H1 (cell line): ENCODE results near the gene CNR2. TPM values are rescaled to one million over a fixed set of nuclear protein-coding genes. Genes with fewer than 3 reads are reported as not detected.

Experiments used
- CTCF ChIA-PET: fragments of 300-600 bp; sonication (Branson Sonifier 250); formaldehyde crosslinking; loops from one replicate; lab custom pipeline; 2021; ENCODE audit not compliant: partially characterized antibody; lab: Charles Lee
- POLR2A ChIA-PET: fragments of 300-600 bp; sonication (Branson Sonifier 250); formaldehyde crosslinking; loops from one replicate; lab custom pipeline; 2021; ENCODE audit warnings: inconsistent platforms; ENCODE audit not compliant: partially characterized antibody; lab: Charles Lee
- DNase-seq, 2 experiments: peaks; one replicate each; pipeline versions ENCODE4 v3.0.0 to v3.0.0-alpha.2; 2010 to 2022; ENCODE audit warnings: low spot score in 2 of 2, low read depth in 1 of 2, mixed read lengths in 1 of 2
- FAIRE-seq: peaks from 2 replicates; lab custom pipeline; 2011; peaks lifted over from hg19 to GRCh38; lab: Jason Lieb, UNC
- H2AFZ ChIP-seq: 2 replicates; pipeline ENCODE4 v1.8.1; 2012; ENCODE audit warnings: low read length, inconsistent platforms
- H2AK5ac ChIP-seq: 2 replicates; pipeline ENCODE4 v1.6.1; 2013; ENCODE audit warnings: low read depth, low read length
- H2BK120ac ChIP-seq: replicated peaks from 2 replicates; pipeline ENCODE3; 2013; ENCODE audit warnings: low read depth, low read length, inconsistent platforms
- H2BK12ac ChIP-seq: 2 replicates; pipeline ENCODE4 v1.6.1; 2013; ENCODE audit warnings: low read depth, low read length
- H2BK15ac ChIP-seq: 2 replicates; pipeline ENCODE4 v1.6.1; 2013; ENCODE audit warnings: low read length
- H2BK20ac ChIP-seq: 2 replicates; pipeline ENCODE4 v1.6.1; 2013; ENCODE audit warnings: low read length
- H2BK5ac ChIP-seq: 2 replicates; pipeline ENCODE4 v1.6.1; 2013; ENCODE audit warnings: low read depth, low read length
- H3K14ac ChIP-seq: 2 replicates; pipeline ENCODE4 v1.6.1; 2013; ENCODE audit warnings: inconsistent platforms; ENCODE audit not compliant: insufficient read length
- H3K18ac ChIP-seq: 2 replicates; pipeline ENCODE4 v1.6.1; 2013; ENCODE audit warnings: low read length; ENCODE audit errors: extremely low read depth
- H3K23ac ChIP-seq: 2 replicates; pipeline ENCODE4 v1.6.1; 2013; ENCODE audit warnings: inconsistent platforms; ENCODE audit not compliant: insufficient read length
- H3K23me2 ChIP-seq: 2 replicates; pipeline ENCODE4 v1.6.1; 2013; ENCODE audit warnings: low read depth, low read length
- H3K27ac ChIP-seq: 2 replicates; pipeline ENCODE4 v1.6.1; 2011; ENCODE audit warnings: low read depth, low read length, inconsistent platforms
- H3K27me3 ChIP-seq, 4 experiments: replicated peaks in 1 of 4; 1 replicate in 1 of 4; 2 replicates in 3 of 4; pipeline versions ENCODE4 v1.6.1 to v1.8.1; 2011 to 2013; ENCODE audit warnings: low read length in 3 of 4, mild to moderate bottlenecking in 3 of 4, inconsistent platforms in 2 of 4, mixed read lengths in 2 of 4, moderate library complexity in 1 of 4; ENCODE audit not compliant: control insufficient read depth in 3 of 4, insufficient read depth in 3 of 4; ENCODE audit errors: extremely low read depth in 1 of 4
- H3K36me3 ChIP-seq, 4 experiments: 2 replicates each; pipeline versions ENCODE4 v1.6.1 to v1.8.1; 2011 to 2013; ENCODE audit warnings: mild to moderate bottlenecking in 4 of 4, low read length in 3 of 4, moderate library complexity in 2 of 4, control low read depth in 1 of 4, inconsistent platforms in 1 of 4; ENCODE audit not compliant: insufficient read depth in 4 of 4, control insufficient read depth in 2 of 4
- H3K4ac ChIP-seq: replicated peaks from 2 replicates; pipeline ENCODE3; 2013; ENCODE audit warnings: low read length, low read depth, mixed read lengths, inconsistent platforms; ENCODE audit not compliant: insufficient read length
- H3K4me1 ChIP-seq, 4 experiments: replicated peaks in 1 of 4; 1 replicate in 1 of 4; 2 replicates in 3 of 4; pipeline versions ENCODE4 v1.6.1 to v1.8.1; 2011 to 2013; ENCODE audit warnings: low read length in 3 of 4, inconsistent platforms in 2 of 4, mixed read lengths in 1 of 4; ENCODE audit not compliant: insufficient read depth in 4 of 4, control insufficient read depth in 3 of 4
- H3K4me2 ChIP-seq, 2 experiments: 2 replicates each; pipeline versions ENCODE4 v1.6.1 to v1.8.1; 2011 to 2013; ENCODE audit warnings: low read depth in 2 of 2, low read length in 2 of 2, control low read depth in 1 of 2, inconsistent platforms in 1 of 2, mild to moderate bottlenecking in 1 of 2; ENCODE audit not compliant: insufficient read depth in 1 of 2
- H3K4me3 ChIP-seq, 4 experiments: fragments of 200-600, 300-600 bp in 1 of 4; sonication (generic), shearing (Covaris generic), sonication (Bioruptor Twin) in 1 of 4; 2 replicates each; pipeline versions ENCODE4 v1.5.1 to v1.8.1; 2011 to 2016; ENCODE audit warnings: low read length in 4 of 4, low read depth in 3 of 4, control low read depth in 2 of 4, inconsistent platforms in 2 of 4, mild to moderate bottlenecking in 2 of 4, mixed read lengths in 1 of 4, moderate library complexity in 1 of 4; ENCODE audit not compliant: insufficient read depth in 2 of 4; ENCODE audit errors: extremely low read depth in 1 of 4
- H3K56ac ChIP-seq: replicated peaks from 2 replicates; pipeline ENCODE3; 2013; ENCODE audit warnings: low read depth, mild to moderate bottlenecking, mixed read lengths, low read length, inconsistent platforms; ENCODE audit not compliant: insufficient read length
- H3K79me1 ChIP-seq: 2 replicates; pipeline ENCODE4 v1.6.1; 2013; ENCODE audit warnings: low read depth, low read length, control low read depth
- H3K79me2 ChIP-seq, 2 experiments: 2 replicates each; pipeline versions ENCODE4 v1.6.1 to v1.8.1; 2012 to 2013; ENCODE audit warnings: low read length in 2 of 2, mild to moderate bottlenecking in 2 of 2, inconsistent platforms in 1 of 2; ENCODE audit not compliant: insufficient read depth in 2 of 2, control insufficient read depth in 1 of 2
- H3K9ac ChIP-seq, 4 experiments: replicated peaks in 1 of 4; 1 replicate in 1 of 4; 2 replicates in 3 of 4; pipeline versions ENCODE4 v1.6.1 to v1.8.1; 2011 to 2013; ENCODE audit warnings: low read depth in 3 of 4, low read length in 3 of 4, control low read depth in 2 of 4, mild to moderate bottlenecking in 2 of 4, moderate library complexity in 2 of 4, inconsistent platforms in 1 of 4; ENCODE audit errors: extremely low read depth in 1 of 4
- H3K9me3 ChIP-seq, 2 experiments: 2 replicates each; pipeline versions ENCODE4 v1.6.1 to v1.8.1; 2012 to 2013; ENCODE audit warnings: mild to moderate bottlenecking in 2 of 2, moderate library complexity in 2 of 2, control low read depth in 1 of 2, inconsistent platforms in 1 of 2, low read depth in 1 of 2, low read length in 1 of 2, mixed read lengths in 1 of 2; ENCODE audit not compliant: insufficient read depth in 2 of 2
- H4K20me1 ChIP-seq, 2 experiments: replicated peaks in 1 of 2; 2 replicates each; pipeline versions ENCODE3 to v1.8.1; 2011 to 2013; ENCODE audit warnings: inconsistent platforms in 2 of 2, low read length in 2 of 2, mild to moderate bottlenecking in 1 of 2; ENCODE audit not compliant: insufficient read depth in 2 of 2, control insufficient read depth in 1 of 2
- H4K5ac ChIP-seq: 2 replicates; pipeline ENCODE4 v1.6.1; 2013; ENCODE audit warnings: low read length, low read depth, mixed read lengths, inconsistent platforms; ENCODE audit not compliant: insufficient read length
- H4K8ac ChIP-seq: 2 replicates; pipeline ENCODE4 v1.8.0; 2013; ENCODE audit warnings: mild to moderate bottlenecking, moderate library complexity, low read length, inconsistent platforms; ENCODE audit not compliant: insufficient read depth; ENCODE audit errors: extremely low read depth
- H4K91ac ChIP-seq: replicated peaks from 2 replicates; pipeline ENCODE3; 2013; ENCODE audit warnings: low read length, mixed read lengths, inconsistent platforms; ENCODE audit not compliant: insufficient read length
- CTBP2 ChIP-seq: IDR thresholded peaks from 2 replicates; pipeline ENCODE4 v1.7.0; 2011; ENCODE audit warnings: borderline replicate concordance, mild to moderate bottlenecking, moderate library complexity, mixed read lengths, low read length; ENCODE audit not compliant: insufficient read depth, insufficient read length
- MAX ChIP-seq: IDR thresholded peaks from 2 replicates; pipeline ENCODE4 v1.6.1; 2012; ENCODE audit warnings: inconsistent platforms
- POLR2AphosphoS5 ChIP-seq: IDR thresholded peaks from 2 replicates; pipeline ENCODE4 v1.6.1; 2011; ENCODE audit warnings: low read depth, low read length
- RAD21 ChIP-seq, 2 experiments: IDR thresholded peaks in 1 of 2; conservative IDR thresholded peaks in 1 of 2; 2 replicates each; pipeline ENCODE4 v1.6.1; 2011; ENCODE audit warnings: low read depth in 2 of 2, low read length in 2 of 2, improper control_type of control experiment in 1 of 2, inconsistent platforms in 1 of 2, mild to moderate bottlenecking in 1 of 2, moderate library complexity in 1 of 2
- SIN3A ChIP-seq, 2 experiments: IDR thresholded peaks in 1 of 2; conservative IDR thresholded peaks in 1 of 2; 2 replicates each; pipeline ENCODE4 v1.6.1; 2011 to 2012; ENCODE audit warnings: low read length in 2 of 2, improper control_type of control experiment in 1 of 2, low read depth in 1 of 2, mild to moderate bottlenecking in 1 of 2
- SIRT6 ChIP-seq: IDR thresholded peaks from one replicate; pipeline ENCODE4 v1.7.1; 2012; ENCODE audit warnings: low read length, inconsistent platforms
- SRF ChIP-seq: IDR thresholded peaks from 2 replicates; pipeline ENCODE4 v1.6.1; 2011; ENCODE audit warnings: mild to moderate bottlenecking, low read depth, low read length, moderate library complexity
- WGBS, 2 experiments: shearing (Covaris generic) in 1 of 2; methylation state at CpG; one replicate each; pipeline versions ENCODE4 v1.1.6 to v1.1.7; 2013 to 2015; ENCODE audit warnings: low lambda C conversion rate in 2 of 2, mixed read lengths in 2 of 2, inconsistent platforms in 1 of 2, low coverage in 1 of 2, missing lambda C conversion rate in 1 of 2; ENCODE audit not compliant: insufficient replicate concordance in 2 of 2, insufficient coverage in 1 of 2, insufficient read length in 1 of 2; ENCODE audit errors: extremely low coverage in 1 of 2, missing lambda C conversion rate in 1 of 2; 5-methylcytosine and 5-hydroxymethylcytosine counted together
- polyA plus RNA-seq, 7 experiments: library from polyadenylated mRNA; depleted of rRNA in 3 of 7; stranded (reverse) in 5 of 7; unstranded in 2 of 7; fragments of >200 nt in 5 of 7; fragments of 200-250 nt in 2 of 7; gene quantifications; 1 replicate in 5 of 7; 2 replicates in 1 of 7; 4 replicates in 1 of 7; pipeline versions ENCODE4 v1.2.1 to v1.2.3, GENCODE V29; 2011 to 2013; ENCODE audit warnings: missing spikeins in 2 of 7, mixed read lengths in 2 of 7
- total RNA-seq: library from RNA; stranded (reverse); fragmentation: NEBNext Ultra II Directional; extraction: Animal tissue kit (Norgen Biotek cat#: 25700); gene quantifications from 2 replicates; pipeline ENCODE4 v1.2.1, GENCODE V29; 2021
- TF ChIP-seq, protein P1 (sequence below): IDR thresholded peaks from 2 replicates; pipeline ENCODE4 v1.6.1; 2011; ENCODE audit warnings: low read depth, mild to moderate bottlenecking, low read length; ENCODE audit not compliant: insufficient read depth

The CNR2 gene
- total and polyA plus RNA-seq, 2 of the 8 experiments (the other 6 are each of a cell fraction or from before 2014, with no cell fraction given), result not detected

DNA sequence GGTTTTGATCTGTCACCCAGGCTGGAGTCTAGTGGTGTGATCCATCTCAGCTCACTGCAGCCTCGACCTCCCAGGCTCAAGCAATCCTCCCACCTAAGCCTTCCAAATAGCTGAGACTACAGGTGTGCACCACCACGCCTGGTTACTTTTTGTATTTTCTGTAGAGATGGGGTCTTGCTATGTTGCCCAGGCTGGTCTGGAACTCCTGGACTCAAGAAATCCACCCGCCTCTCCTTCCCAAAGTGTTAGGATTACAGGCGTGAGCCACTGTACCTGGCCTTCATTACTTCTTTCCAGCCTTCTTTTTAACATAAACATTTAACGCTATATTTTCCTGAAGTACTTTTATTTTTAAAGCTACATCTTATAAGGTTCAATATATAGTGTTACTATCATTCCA is 69.5 kb downstream of the CNR2 start:
- Histone ChIP-seq H2AK5ac (no peak overlapping the region), H3K79me2 (no peaks in the 10 kb centered on the region), H4K5ac (no peak overlapping the region), H3K14ac (no peak overlapping the region), H3K9ac (no peak overlapping the region), H3K4ac (no peak overlapping the region), H3K23ac (no peak overlapping the region), H2BK120ac (no peak overlapping the region), H3K4me1 (no peaks in the 10 kb centered on the region), H3K27me3 (no peaks in the 10 kb centered on the region; a peak in 2 of 7 replicates), H3K23me2 (no peaks in the 10 kb centered on the region), H3K79me1 (no peaks in the 10 kb centered on the region), H2BK15ac (no peak overlapping the region), H2AFZ (no peak overlapping the region), H2BK5ac (no peak overlapping the region), H3K9me3 (no peaks in the 10 kb centered on the region), H3K18ac (no peak overlapping the region), H2BK20ac (no peak overlapping the region), H4K91ac (no peak overlapping the region), H4K8ac (no peak overlapping the region), H4K20me1 (no peaks in the 10 kb centered on the region), H3K36me3 (peaks cover 0 to 2% (median 0%) of the 10 kb centered on the region in 4 experiments; a peak in 2 of 8 replicates), H3K27ac (no peak overlapping the region), H2BK12ac (no peak overlapping the region), H3K56ac (no peak overlapping the region), H3K4me3 (no peak overlapping the region), H3K4me2 (no peak overlapping the region)
- POLR2A ChIA-PET, result interaction anchor here (0.9 kb wide), 1 partner anchor 38 kb away, joined by 3 read pairs; no protein-coding TSS in a partner anchor
- TF ChIP-seq SRF, result no peak
- TF ChIP-seq RAD21 (IDR thresholded peaks at IDR 0.05 in 1 of 2, conservative IDR thresholded peaks at IDR 0.05 in 1 of 2; ENCODE audit: low read depth in 2 of 2, low read length in 2 of 2), result no peak
- TF ChIP-seq, protein P1, sequence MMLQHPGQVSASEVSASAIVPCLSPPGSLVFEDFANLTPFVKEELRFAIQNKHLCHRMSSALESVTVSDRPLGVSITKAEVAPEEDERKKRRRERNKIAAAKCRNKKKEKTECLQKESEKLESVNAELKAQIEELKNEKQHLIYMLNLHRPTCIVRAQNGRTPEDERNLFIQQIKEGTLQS, result no peak
- TF ChIP-seq SIRT6, result no peak
- no peak for TF ChIP-seq POLR2AphosphoS5
- no peak for TF ChIP-seq CTBP2
- TF ChIP-seq SIN3A (conservative IDR thresholded peaks at IDR 0.05 in 1 of 2, IDR thresholded peaks at IDR 0.05 in 1 of 2; ENCODE audit: low read depth in 1 of 2, low read length in 2 of 2), result no peak
- no peak for TF ChIP-seq MAX
- CTCF ChIA-PET, result interaction anchor here (0.6 to 2.3 kb wide), 3 partner anchors 11 to 74 kb away, joined by 4 to 11 read pairs (median 4); no protein-coding TSS in a partner anchor
- 93% methylated on average over 5 of the region's 5 CpGs; no CpG with 5 or more reads in 1 of the 2 experiments for WGBS, 2 experiments
- DNase-seq, result no peak
- no peak for FAIRE-seq
